ENCODE measurements around the gene UBE2D1.

GRCh38 chr10:58396057-58396456 lies 61.3 kb downstream of the UBE2D1 start:
- TF ChIP-seq CTCF (IDR thresholded peaks at IDR 0.05) = no peak
- no peak for TF ChIP-seq POLR2A (IDR thresholded peaks at IDR 0.05)

Measured in right lobe of liver (tissue), 4 donors.